HFF-Myc (cell line): ENCODE measurements around the gene GFRA1.
A peak's percentile ranks its signal among the peaks of the same experiment; 100 is the strongest.

Source experiments
- DNase-seq: peaks from one replicate; pipeline ENCODE4 v3.0.0-alpha.2; 2011; ENCODE audit warnings: low read depth; ENCODE audit errors: extremely low read depth
- H3K4me3 ChIP-seq: replicated peaks from 2 replicates; pipeline ENCODE4 v1.5.1; 2011; ENCODE audit warnings: low read depth, mild to moderate bottlenecking, control low read depth, low read length
- CTCF ChIP-seq: IDR thresholded peaks from 2 replicates; pipeline ENCODE4 v1.5.1; 2012; ENCODE audit warnings: mild to moderate bottlenecking, low read depth, low read length, control low read depth; ENCODE audit errors: missing control alignments

GFRA1 gene

GRCh38 chr10:116272440-116273283 lies at the start of gene GFRA1:
TSS of gene GFRA1 (minus strand) at chr10:116273206. CDS start at chr10:116272029, 1,177 bp downstream.
- H3K4me3 ChIP-seq = peak within 1 kb of the TSS; percentile 71
- no peak for TF ChIP-seq CTCF
- DNase-seq = no peak

- DNase-seq = no peak
- TF ChIP-seq CTCF = no peak
These were observed 43.5 kb upstream of the GFRA1 start for GRCh38 chr10:116316503-116316902.

GRCh38 chr10:116312548-116312947 lies 39.5 kb upstream of the GFRA1 start:
- no peak for DNase-seq
- no peak overlapping the region for H3K4me3 ChIP-seq
- no peak for TF ChIP-seq CTCF

More at GRCh38 chr10:116316503-116316902, 43.5 kb upstream of the GFRA1 start:
- no peak overlapping the region for H3K4me3 ChIP-seq

GRCh38 chr10:116311706-116312490 lies 38.9 kb upstream of the GFRA1 start:
- no peak overlapping the region for H3K4me3 ChIP-seq
- TF ChIP-seq CTCF = no peak
- no peak for DNase-seq

- H3K4me3 ChIP-seq = no peak overlapping the region
- no peak for TF ChIP-seq CTCF
- no peak for DNase-seq
These were observed 38.0 kb upstream of the GFRA1 start for GRCh38 chr10:116311016-116311415.

- DNase-seq = no peak
- TF ChIP-seq CTCF = no peak
- no peak overlapping the region for H3K4me3 ChIP-seq
These were observed 34.4 kb upstream of the GFRA1 start for GRCh38 chr10:116307455-116307854.
